Loucy (cell line): ENCODE results near the gene RPF1.

Source experiments
- CTCF ChIP-seq: fragments of 200-600 bp; sonication (generic); conservative IDR thresholded peaks from 2 replicates; pipeline ENCODE4 v1.5.1; 2014; ENCODE audit warnings: mild to moderate bottlenecking, antibody characterized with exemption, low read length
- EZH2phosphoT487 ChIP-seq: fragments of 200-600 bp; IDR thresholded peaks from 2 replicates; pipeline ENCODE4 v1.6.1; 2018; ENCODE audit warnings: antibody characterized with exemption, mild to moderate bottlenecking, moderate library complexity, borderline replicate concordance

- TF ChIP-seq CTCF (no peak), EZH2phosphoT487 (no peak)
Observed at GRCh38 chr1:84462118-84462517, 16.9 kb upstream of the RPF1 start.
